Erythroblast (primary cell): Measurements from ENCODE around the gene ABHD16A.

ENCODE experiments used
- GATA1 ChIP-seq: IDR thresholded peaks from 2 replicates; pipeline ENCODE4 v1.6.1; 2011; ENCODE audit warnings: low read depth, mild to moderate bottlenecking, control low read depth, low read length, moderate library complexity
- POLR2A ChIP-seq: IDR thresholded peaks from 2 replicates; pipeline ENCODE4 v1.6.1; 2011; ENCODE audit warnings: mild to moderate bottlenecking, low read length

DNA sequence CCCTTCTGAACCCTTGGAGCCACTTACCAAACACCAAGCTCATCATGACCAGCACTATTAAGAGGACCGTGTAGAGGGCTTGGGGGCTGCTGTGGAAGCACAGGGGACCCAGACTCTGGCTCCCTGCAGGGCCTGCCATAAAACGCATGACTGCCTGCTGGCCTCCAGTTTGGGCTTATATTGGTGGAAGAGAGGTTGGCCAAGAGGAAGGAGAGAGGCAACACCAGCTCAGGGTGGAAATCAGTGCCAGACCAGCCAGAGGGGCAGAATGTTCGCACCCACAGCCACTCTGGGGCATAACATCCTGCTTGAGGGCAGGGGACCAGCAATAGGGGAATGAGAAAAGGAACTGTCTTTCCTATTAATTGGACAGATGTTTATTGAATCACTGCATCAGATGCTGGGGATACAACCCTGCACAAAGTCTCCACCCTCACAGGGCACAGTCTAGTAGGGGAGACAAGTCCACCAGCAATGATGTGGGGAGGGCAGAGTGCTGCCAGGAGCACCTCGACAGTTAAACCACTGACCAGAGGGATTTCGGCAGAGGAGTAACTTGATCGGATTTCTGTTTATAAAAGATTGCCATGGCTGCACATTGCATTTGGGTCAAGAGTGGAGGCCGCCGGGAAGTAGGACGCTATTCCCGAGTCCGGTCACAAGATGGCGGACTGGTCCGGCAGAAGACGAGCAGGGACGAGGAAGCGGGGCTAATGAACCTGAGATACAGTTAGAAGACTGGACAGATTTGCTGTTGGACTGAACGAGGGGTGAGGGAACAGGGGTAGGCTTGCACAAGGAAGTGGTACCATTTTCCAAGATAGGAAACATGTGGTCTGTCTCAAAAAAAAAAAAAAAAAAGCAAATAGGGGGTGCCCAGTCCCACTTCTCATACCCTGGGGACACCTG, 22.6 kb downstream of the ABHD16A start, which contains the start of gene LY6G5C:
- TF ChIP-seq POLR2A (no peak), GATA1 (no peak)
